ENCODE results near the gene GRK7. TPM values are rescaled to one million over a fixed set of nuclear protein-coding genes. Genes with fewer than 3 reads are reported as not detected.

GRK7 gene
- polyA plus RNA-seq, 1 of the 3 experiments (the other 2 are of a cell fraction): not detected

- H3K4me3 ChIP-seq (ENCODE audit: low read depth in 2 of 2, low read length in 1 of 2): no peak overlapping the region
- H3K27ac ChIP-seq (ENCODE audit: low read depth in 2 of 2, low read length in 1 of 2): no peak overlapping the region
- H3K9me2 ChIP-seq: no peaks in the 10 kb centered on the region
- no peaks in the 10 kb centered on the region for H3K79me2 ChIP-seq (ENCODE audit: insufficient read depth)
- no peaks in the 10 kb centered on the region for H3K4me1 ChIP-seq (ENCODE audit: control insufficient read depth in 1 of 2, insufficient read depth in 2 of 2, low read depth in 1 of 2, low read length in 1 of 2)
- H3F3A ChIP-seq (replicated peaks; ENCODE audit: insufficient read depth): no peaks in the 10 kb centered on the region
- H3K9ac ChIP-seq: no peak overlapping the region
- H3K9me3 ChIP-seq: no peaks in the 10 kb centered on the region
- H3K27me3 ChIP-seq (ENCODE audit: insufficient read depth): no peaks in the 10 kb centered on the region
- TF ChIP-seq USF1 (IDR thresholded peaks at IDR 0.05; ENCODE audit: borderline replicate concordance, low read depth): peak; percentile 57; the same call in 1 of the 2 replicates
- TF ChIP-seq PBX3 (IDR thresholded peaks at IDR 0.05): no peak
- ChIA-PET CTCF (no interaction called here), POLR2A (no interaction called here)
- H3K36me3 ChIP-seq (replicated peaks in 1 of 2; ENCODE audit: control insufficient read depth in 1 of 2, insufficient read depth in 2 of 2, low read length in 1 of 2): no peaks in the 10 kb centered on the region
- WGBS (ENCODE audit: low lambda C conversion rate): 84% methylated on average over 7 of the region's 7 CpGs
- H2AFZ ChIP-seq (ENCODE audit: low read depth): no peak overlapping the region
- DNase-seq: no peak
- H3K4me2 ChIP-seq: no peak overlapping the region
- no peaks in the 10 kb centered on the region for H4K20me1 ChIP-seq (ENCODE audit: insufficient read depth)
Observed at GRCh38 chr3:141789281-141789680, 26.1 kb downstream of the GRK7 start.

- Histone ChIP-seq H3K36me3 (replicated peaks in 1 of 2; ENCODE audit: control insufficient read depth in 1 of 2, insufficient read depth in 2 of 2, low read length in 1 of 2) (no peaks in the 10 kb centered on the region), H3K9me3 (no peaks in the 10 kb centered on the region), H4K20me1 (ENCODE audit: insufficient read depth) (no peaks in the 10 kb centered on the region), H3K4me1 (ENCODE audit: control insufficient read depth in 1 of 2, insufficient read depth in 2 of 2, low read depth in 1 of 2, low read length in 1 of 2) (no peaks in the 10 kb centered on the region), H3K4me2 (no peak overlapping the region), H3K4me3 (ENCODE audit: low read depth in 2 of 2, low read length in 1 of 2) (no peak overlapping the region), H2AFZ (ENCODE audit: low read depth) (no peak overlapping the region), H3K27ac (ENCODE audit: low read depth in 2 of 2, low read length in 1 of 2) (no peak overlapping the region), H3K9ac (no peak overlapping the region), H3K27me3 (ENCODE audit: insufficient read depth) (no peaks in the 10 kb centered on the region), H3K9me2 (no peaks in the 10 kb centered on the region), H3F3A (replicated peaks; ENCODE audit: insufficient read depth) (no peaks in the 10 kb centered on the region), H3K79me2 (ENCODE audit: insufficient read depth) (no peaks in the 10 kb centered on the region)
- POLR2A ChIA-PET: no interaction called here
- WGBS (ENCODE audit: low lambda C conversion rate): 80% methylated on average over 4 of the region's 4 CpGs
- DNase-seq: no peak
- CTCF ChIA-PET: no interaction called here
- TF ChIP-seq CTCF (IDR thresholded peaks at IDR 0.05) (no peak), RCOR1 (IDR thresholded peaks at IDR 0.05; ENCODE audit: low read length) (no peak), FOXJ3 (CRISPR knock-in tag; IDR thresholded peaks at IDR 0.05) (no peak), TCF12 (IDR thresholded peaks at IDR 0.05) (no peak), USF2 (IDR thresholded peaks at IDR 0.05; ENCODE audit: borderline replicate concordance, low read depth, low read length) (no peak), REST (IDR thresholded peaks at IDR 0.05; ENCODE audit: low read depth, low read length) (no peak), IRF3 (IDR thresholded peaks at IDR 0.05; ENCODE audit: low read depth, low read length) (no peak), JUND (IDR thresholded peaks at IDR 0.05) (no peak), RAD21 (IDR thresholded peaks at IDR 0.05; ENCODE audit: low read length) (no peak), YY1 (IDR thresholded peaks at IDR 0.05; ENCODE audit: low read depth) (no peak), ELF1 (IDR thresholded peaks at IDR 0.05) (no peak), ZBTB33 (IDR thresholded peaks at IDR 0.05; ENCODE audit: borderline replicate concordance, low read depth) (no peak), RFX5 (IDR thresholded peaks at IDR 0.05; ENCODE audit: low read length) (no peak), MAX (IDR thresholded peaks at IDR 0.05; ENCODE audit: low read depth) (no peak), TAF1 (IDR thresholded peaks at IDR 0.05; ENCODE audit: borderline replicate concordance, low read depth, low read length) (no peak)
Observed at GRCh38 chr3:141790171-141790570, 27.0 kb downstream of the GRK7 start.
